Neural progenitor cell (in vitro differentiated cells): ENCODE data around the gene CACNA1C.

ENCODE experiments used
- EZH2 ChIP-seq: fragments of 200-600 bp; sonication (generic); IDR thresholded peaks from 2 replicates; pipeline ENCODE4 v1.6.1; 2017; ENCODE audit warnings: antibody characterized with exemption, mild to moderate bottlenecking, moderate library complexity
- EZH2phosphoT487 ChIP-seq: fragments of 200-600 bp; sonication (generic); IDR thresholded peaks from 2 replicates; pipeline ENCODE4 v1.6.1; 2017; ENCODE audit warnings: antibody characterized with exemption
- TF ChIP-seq, protein P1 (sequence below): fragments of 200-600 bp; sonication (generic); IDR thresholded peaks from 2 replicates; pipeline ENCODE4 v1.5.1; 2017; ENCODE audit warnings: antibody characterized with exemption, mild to moderate bottlenecking

DNA sequence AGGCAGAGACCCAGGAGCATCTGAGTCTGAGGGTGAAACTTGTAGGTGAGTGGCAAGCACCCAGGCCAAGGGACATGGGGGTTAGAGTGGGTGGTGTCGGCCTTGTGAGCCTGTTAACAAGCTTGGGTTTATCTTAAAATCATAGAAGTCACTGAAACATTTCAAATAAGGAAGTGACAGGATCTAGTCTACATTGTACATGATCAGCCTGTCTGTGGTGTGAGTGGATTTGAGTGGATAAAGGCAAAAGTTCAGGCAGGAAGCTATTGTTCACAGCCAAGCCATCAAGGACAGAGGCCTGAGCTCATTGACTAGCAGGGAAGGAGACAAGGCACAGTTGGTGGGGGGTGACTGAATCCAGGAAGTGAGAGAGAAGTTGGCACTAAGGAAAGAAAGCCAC lies 682.6 kb downstream of the CACNA1C start:
- no peak for TF ChIP-seq EZH2phosphoT487
- no peak for TF ChIP-seq EZH2
- TF ChIP-seq, protein P1, sequence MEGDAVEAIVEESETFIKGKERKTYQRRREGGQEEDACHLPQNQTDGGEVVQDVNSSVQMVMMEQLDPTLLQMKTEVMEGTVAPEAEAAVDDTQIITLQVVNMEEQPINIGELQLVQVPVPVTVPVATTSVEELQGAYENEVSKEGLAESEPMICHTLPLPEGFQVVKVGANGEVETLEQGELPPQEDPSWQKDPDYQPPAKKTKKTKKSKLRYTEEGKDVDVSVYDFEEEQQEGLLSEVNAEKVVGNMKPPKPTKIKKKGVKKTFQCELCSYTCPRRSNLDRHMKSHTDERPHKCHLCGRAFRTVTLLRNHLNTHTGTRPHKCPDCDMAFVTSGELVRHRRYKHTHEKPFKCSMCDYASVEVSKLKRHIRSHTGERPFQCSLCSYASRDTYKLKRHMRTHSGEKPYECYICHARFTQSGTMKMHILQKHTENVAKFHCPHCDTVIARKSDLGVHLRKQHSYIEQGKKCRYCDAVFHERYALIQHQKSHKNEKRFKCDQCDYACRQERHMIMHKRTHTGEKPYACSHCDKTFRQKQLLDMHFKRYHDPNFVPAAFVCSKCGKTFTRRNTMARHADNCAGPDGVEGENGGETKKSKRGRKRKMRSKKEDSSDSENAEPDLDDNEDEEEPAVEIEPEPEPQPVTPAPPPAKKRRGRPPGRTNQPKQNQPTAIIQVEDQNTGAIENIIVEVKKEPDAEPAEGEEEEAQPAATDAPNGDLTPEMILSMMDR = no peak
